Kidney (tissue), 14 donors: Measurements from ENCODE around the gene SNX1. TPM values are rescaled to one million over a fixed set of nuclear protein-coding genes. Genes with fewer than 3 reads are reported as not detected.
A peak's percentile ranks its signal among the peaks of the same experiment; 100 is the strongest.

ENCODE experiments used
- DNase-seq, 5 donors: peaks; one replicate each; pipeline ENCODE4 v3.0.0-alpha.2; 2013 to 2020
- FAIRE-seq: peaks from 2 replicates; lab custom pipeline; 2012; peaks lifted over from hg19 to GRCh38; lab: Jason Lieb, UNC
- H3K27ac ChIP-seq, 2 donors: one replicate each; pipeline ENCODE4 v1.7.0; 2013; ENCODE audit warnings: low read depth in 2 of 2, low read length in 2 of 2, inconsistent platforms in 1 of 2
- H3K27me3 ChIP-seq: one replicate; pipeline ENCODE4 v1.7.1; 2013; ENCODE audit warnings: low read length, inconsistent platforms; ENCODE audit not compliant: control insufficient read depth, insufficient read depth
- H3K36me3 ChIP-seq, 3 donors: one replicate each; pipeline versions ENCODE4 v1.7.0 to v1.7.1; 2013; ENCODE audit warnings: low read length in 3 of 3, control low read depth in 1 of 3, inconsistent platforms in 1 of 3; ENCODE audit not compliant: insufficient read depth in 3 of 3, control insufficient read depth in 2 of 3
- H3K4me1 ChIP-seq, 3 donors: one replicate each; pipeline versions ENCODE4 v1.7.0 to v1.7.1; 2013; ENCODE audit warnings: low read length in 3 of 3, inconsistent platforms in 1 of 3, low read depth in 1 of 3; ENCODE audit not compliant: control insufficient read depth in 2 of 3, insufficient read depth in 2 of 3
- H3K4me3 ChIP-seq, 3 donors: one replicate each; pipeline versions ENCODE4 v1.7.0 to v1.8.1; 2013; ENCODE audit warnings: low read length in 3 of 3, control low read depth in 1 of 3, inconsistent platforms in 1 of 3
- H3K9ac ChIP-seq, 3 donors: one replicate each; pipeline versions ENCODE4 v1.7.0 to v1.7.1; 2013; ENCODE audit warnings: low read length in 3 of 3, control low read depth in 1 of 3, inconsistent platforms in 1 of 3
- H3K9me3 ChIP-seq, 3 donors: one replicate each; pipeline versions ENCODE4 v1.7.0 to v1.7.1; 2013; ENCODE audit warnings: low read length in 3 of 3, control low read depth in 1 of 3, inconsistent platforms in 1 of 3; ENCODE audit not compliant: control insufficient read depth in 2 of 3, insufficient read depth in 1 of 3
- intact Hi-C: fragments of 100-400 bp; cut with DNase I; formaldehyde crosslinking; loops from one replicate; pipeline ENCODE4 v1.11.1; 2022
- polyA plus RNA-seq: library from polyadenylated mRNA; stranded (reverse); fragments of 350-450 nt; fragmentation: Illumina TruSeq; extraction: RNeasy Lipid Tissue Mini Kit (QIAGEN cat#74804); gene quantifications from one replicate; pipeline ENCODE4 v1.2.3, GENCODE V29; 2014; ENCODE audit warnings: low read depth, low replicate concordance; ENCODE audit not compliant: insufficient read depth
- total RNA-seq: library from RNA; stranded (reverse); fragmentation: NEBNext Ultra II Directional; extraction: Animal tissue kit (Norgen Biotek cat#: 25700); gene quantifications from one replicate; pipeline ENCODE4 v1.2.1, GENCODE V29; 2021
- TF ChIP-seq, protein P1 (sequence below): IDR thresholded peaks from 3 replicates; pipeline ENCODE4 v1.5.1; 2012; ENCODE audit warnings: mild to moderate bottlenecking, moderate library complexity, borderline replicate concordance; ENCODE audit not compliant: insufficient read depth; ENCODE audit errors: extremely low read depth
- donor health status: control.
- donor health status: control.
- donor health status: control.
- donor health status: control.
- donor health status: control.
- donor health status: DM: yes; HTN: yes; CAD: no.
- donor health status: Normal renal cell carcinoma (clear cell type).

SNX1 gene
- total and polyA plus RNA-seq, 2 donors from 2014 or later = 81.2 to 148 TPM

DNA sequence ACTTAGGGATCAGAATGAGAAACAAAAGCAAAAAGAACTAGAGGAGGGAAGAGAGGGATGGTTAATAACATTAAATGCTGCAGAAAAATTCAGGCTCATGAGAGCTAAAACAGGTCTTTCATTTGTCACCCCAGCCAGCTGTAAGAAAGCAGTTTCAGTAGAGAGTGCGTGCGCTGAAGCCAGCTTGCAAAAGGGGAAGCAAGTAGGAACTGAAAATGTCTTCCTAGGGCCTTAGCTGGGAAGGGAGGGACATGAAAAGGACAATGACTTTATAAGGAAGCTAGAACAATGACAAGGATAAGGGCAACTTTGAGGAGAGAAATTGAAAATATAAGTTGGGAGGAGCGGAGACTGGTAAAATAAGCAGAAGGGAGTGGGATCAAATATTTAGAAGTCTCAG is 5.3 kb upstream of the SNX1 start:
- H3K27me3 ChIP-seq = no peaks in the 10 kb centered on the region
- H3K9ac ChIP-seq = no peak overlapping the region
- no peaks in the 10 kb centered on the region for H3K9me3 ChIP-seq
- FAIRE-seq (no peak), DNase-seq (no peak)
- TF ChIP-seq, protein P1, sequence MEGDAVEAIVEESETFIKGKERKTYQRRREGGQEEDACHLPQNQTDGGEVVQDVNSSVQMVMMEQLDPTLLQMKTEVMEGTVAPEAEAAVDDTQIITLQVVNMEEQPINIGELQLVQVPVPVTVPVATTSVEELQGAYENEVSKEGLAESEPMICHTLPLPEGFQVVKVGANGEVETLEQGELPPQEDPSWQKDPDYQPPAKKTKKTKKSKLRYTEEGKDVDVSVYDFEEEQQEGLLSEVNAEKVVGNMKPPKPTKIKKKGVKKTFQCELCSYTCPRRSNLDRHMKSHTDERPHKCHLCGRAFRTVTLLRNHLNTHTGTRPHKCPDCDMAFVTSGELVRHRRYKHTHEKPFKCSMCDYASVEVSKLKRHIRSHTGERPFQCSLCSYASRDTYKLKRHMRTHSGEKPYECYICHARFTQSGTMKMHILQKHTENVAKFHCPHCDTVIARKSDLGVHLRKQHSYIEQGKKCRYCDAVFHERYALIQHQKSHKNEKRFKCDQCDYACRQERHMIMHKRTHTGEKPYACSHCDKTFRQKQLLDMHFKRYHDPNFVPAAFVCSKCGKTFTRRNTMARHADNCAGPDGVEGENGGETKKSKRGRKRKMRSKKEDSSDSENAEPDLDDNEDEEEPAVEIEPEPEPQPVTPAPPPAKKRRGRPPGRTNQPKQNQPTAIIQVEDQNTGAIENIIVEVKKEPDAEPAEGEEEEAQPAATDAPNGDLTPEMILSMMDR = no peak
- H3K36me3 ChIP-seq = peaks cover 0 to 7% (median 4%) of the 10 kb centered on the region in 3 donors
- no peak overlapping the region for H3K27ac ChIP-seq
- intact Hi-C loops = no loop called here
- H3K4me3 ChIP-seq = no peak overlapping the region
- peaks cover 0 to 24% (median 12%) of the 10 kb centered on the region in 3 donors for H3K4me1 ChIP-seq

DNA sequence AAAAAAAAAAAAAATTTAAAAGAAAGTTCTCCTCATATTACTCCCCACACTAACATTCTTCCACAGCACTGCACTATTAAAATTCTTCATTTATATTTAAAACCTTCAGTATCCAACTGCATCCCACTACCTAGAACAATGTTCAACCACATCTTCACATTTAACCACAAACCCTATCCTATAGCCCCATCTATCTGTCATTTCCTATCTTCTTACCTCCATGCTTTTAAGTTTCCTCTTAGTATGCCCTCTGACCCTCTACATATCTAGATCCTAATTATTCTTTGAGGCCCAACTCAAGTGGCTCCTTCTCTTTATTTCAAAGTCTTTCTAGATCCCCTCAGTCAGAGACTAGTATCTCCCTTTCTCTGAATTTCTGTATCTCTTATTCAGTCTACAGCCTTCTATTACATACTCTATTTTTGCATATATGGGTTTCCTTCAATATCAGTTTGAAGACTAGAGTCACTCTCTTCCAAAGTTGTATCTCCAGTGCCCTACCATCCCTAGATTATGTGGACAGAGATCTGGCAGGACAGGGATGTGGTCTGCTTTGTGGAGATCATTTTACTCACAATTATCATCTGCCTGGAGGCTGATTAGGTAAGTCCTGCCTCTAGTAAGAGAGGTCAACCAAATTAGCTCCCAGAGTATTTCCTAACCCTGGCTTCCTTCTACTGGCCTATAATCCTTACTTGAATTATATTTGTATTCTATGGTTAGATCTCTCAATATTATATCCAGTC is 3.5 kb upstream of the SNX1 start:
- no peaks in the 10 kb centered on the region for H3K27me3 ChIP-seq
- TF ChIP-seq, protein P1 = no peak
- no peak overlapping the region for H3K27ac ChIP-seq
- H3K9me3 ChIP-seq = no peaks in the 10 kb centered on the region
- peak overlapping the region in 2 of 3 donors; percentile 13 to 86 for H3K9ac ChIP-seq
- H3K4me3 ChIP-seq = peak overlapping the region in 2 of 3 donors; percentile 84 to 85
- FAIRE-seq (no peak), DNase-seq (no peak)
- H3K36me3 ChIP-seq = peaks cover 0 to 7% (median 4%) of the 10 kb centered on the region in 3 donors
- peaks cover 0 to 25% (median 16%) of the 10 kb centered on the region in 3 donors for H3K4me1 ChIP-seq
- intact Hi-C loops = no loop called here

DNA sequence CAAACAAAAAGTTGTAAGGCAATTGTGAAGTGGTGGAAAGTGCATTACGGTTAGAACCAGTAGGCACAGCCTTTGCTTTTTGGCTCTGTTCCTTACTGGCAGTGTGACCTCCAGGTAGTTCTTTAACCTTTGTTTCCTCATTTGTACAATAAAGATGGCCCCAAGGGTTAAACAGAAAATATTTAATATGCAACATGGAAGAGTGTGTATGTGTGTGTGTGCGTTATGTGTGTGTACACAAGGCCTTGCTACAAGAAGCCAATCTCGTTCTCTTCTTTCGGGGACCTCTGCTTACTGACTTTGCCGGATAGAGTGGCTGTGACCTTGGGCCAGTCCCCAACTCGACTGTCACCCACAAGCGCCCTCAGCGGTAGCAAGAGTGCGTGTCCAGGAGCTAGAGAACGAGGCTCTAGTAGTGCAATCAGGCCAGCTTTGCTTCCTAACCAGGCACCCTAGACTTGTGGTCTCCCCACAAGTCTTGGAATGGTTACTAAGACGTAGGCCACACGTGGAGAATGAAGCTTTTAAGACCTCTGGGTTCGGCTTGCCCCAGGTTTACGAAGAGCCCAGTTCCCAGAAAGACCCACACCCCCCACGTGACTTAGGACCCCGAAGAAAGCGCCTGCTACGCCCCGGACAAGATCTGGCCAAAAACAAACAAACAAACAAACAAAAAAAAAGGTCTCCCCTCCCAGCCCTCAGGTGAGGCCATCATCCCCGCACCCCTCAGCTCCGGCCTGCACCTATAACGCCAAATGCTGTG is 2.7 kb upstream of the SNX1 start:
- Histone ChIP-seq H3K4me1 (peaks cover 0 to 25% (median 18%) of the 10 kb centered on the region in 3 donors), H3K27me3 (no peaks in the 10 kb centered on the region), H3K9ac (peak overlapping the region; percentile 77 to 99 (median 86)), H3K36me3 (peaks cover 0 to 2% (median 2%) of the 10 kb centered on the region in 3 donors), H3K9me3 (no peaks in the 10 kb centered on the region), H3K27ac (peak overlapping the region; percentile 89 to 90), H3K4me3 (peak overlapping the region; percentile 84 to 99 (median 85))
- TF ChIP-seq, protein P1 = no peak
- intact Hi-C loops = no loop called here
- FAIRE-seq (no peak), DNase-seq (peak in 3 of 5 donors; percentile 65 to 79 (median 78))
